ENCODE results near the gene CYB5R3.
A peak's percentile ranks its signal among the peaks of the same experiment; 100 is the strongest.
"Not testable (repeated sequence)": the region's sequence is repeated elsewhere in the genome, so short reads cannot be mapped to it uniquely, and the experiment has no call there.

- TF ChIP-seq POLR2AphosphoS5 (IDR thresholded peaks at IDR 0.05), result peak in 1 of 3 donors; percentile 33
- not testable (repeated sequence) for TF ChIP-seq CTCF (IDR thresholded peaks at IDR 0.05 in 8 of 11, conservative IDR thresholded peaks at IDR 0.05 in 3 of 11)
Observed at GRCh38 chr22:42575996-42576574, 73.1 kb downstream of the CYB5R3 start.
